GM19043 (cell line): ENCODE measurements around the gene WFIKKN1.

Source experiments
- ATAC-seq: cut with Tn5 transposase; IDR thresholded peaks from one replicate; pipeline ENCODE4 v1.9.1; 2021; ENCODE audit warnings: low read depth; ENCODE audit not compliant: unreplicated experiment

Gene WFIKKN1

DNA sequence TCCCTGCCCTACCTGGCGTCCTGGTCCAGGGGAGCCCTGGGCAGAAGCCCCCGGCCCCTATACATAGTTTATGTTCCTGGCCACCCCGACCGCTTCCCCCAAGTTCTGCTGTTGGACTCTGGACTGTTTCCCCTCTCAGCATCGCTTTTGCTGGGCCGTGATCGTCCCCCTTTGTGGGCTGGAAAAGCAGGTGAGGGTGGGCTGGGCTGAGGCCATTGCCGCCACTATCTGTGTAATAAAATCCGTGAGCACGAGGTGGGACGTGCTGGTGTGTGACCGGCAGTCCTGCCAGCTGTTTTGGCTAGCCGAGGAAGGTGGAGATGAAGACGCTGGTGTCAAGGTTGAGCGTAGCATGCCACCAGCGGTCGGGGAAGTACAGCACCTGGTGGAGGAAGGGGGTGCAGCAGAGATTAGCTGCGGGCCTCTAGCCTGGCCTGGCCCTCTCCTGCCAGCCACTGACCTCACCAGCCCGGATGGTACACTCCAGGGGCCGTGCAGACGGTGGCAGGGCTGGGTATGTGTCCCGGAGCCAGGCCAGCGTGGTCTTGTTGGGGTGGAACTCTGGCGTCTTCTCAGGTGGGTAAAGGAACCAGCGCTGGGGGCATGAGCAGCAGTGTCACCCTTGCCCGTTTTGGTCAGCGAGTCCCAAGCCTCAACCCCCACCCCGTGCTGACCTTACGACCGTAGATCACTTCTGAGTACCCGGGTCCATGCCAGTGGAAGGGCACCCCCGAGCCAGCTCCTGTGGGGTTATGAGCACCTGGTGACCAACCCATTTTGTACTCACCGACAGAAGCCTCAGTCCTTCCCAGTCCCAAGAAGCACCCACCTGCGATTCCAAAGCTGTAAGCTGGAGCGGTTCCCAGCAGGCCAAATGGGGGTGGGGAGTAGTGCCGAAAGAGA, 52.0 kb downstream of the WFIKKN1 start:
- ATAC-seq, result no peak

DNA sequence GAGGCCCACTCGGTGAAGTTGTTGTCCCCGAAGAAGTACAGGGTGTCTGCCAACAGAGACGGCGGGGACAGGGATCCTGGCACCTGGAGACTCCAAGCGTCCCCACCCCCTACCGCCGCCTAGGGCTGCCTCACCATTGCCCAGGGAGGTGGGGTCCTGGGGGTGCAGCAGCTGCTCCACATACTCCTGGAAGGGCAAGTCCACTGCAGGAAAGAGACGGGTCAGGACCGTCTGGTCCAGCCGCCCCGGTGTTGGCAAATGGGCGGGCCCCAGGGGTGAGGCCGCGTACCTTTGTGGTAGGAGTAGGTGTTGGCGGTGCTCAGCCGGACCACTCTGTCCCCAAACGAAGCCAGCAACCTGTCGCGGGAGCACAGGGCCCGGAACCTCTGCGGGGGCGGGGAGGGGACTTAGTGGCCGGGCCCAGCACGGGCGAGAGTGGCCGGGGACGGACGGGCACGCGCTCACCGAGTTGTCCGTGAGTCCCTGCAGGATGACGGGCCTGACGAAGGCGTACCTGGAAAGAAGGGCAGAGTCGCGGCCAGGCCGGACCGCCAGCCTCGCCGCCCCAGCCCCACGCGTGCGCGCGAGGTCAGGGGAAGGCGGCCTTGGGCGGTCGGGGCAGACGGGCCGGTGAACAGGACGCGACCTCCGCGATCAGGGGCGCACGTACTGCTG, 52.7 kb downstream of the WFIKKN1 start:
- no peak for ATAC-seq
